ELR (cell line): Measurements from ENCODE around the gene DGKI.
"Not testable (repeated sequence)": the region's sequence is repeated elsewhere in the genome, so short reads cannot be mapped to it uniquely, and the experiment has no call there.

Source experiments
- DNase-seq: peaks from one replicate; pipeline ENCODE4 v3.0.0-alpha.2; 2015; ENCODE audit warnings: low read depth

Gene DGKI

GRCh38 chr7:137835486-137836112 is 11.2 kb downstream of the DGKI start:
- DNase-seq = no peak

- DNase-seq = no peak
These were observed 12.2 kb downstream of the DGKI start for GRCh38 chr7:137834552-137834951.

- not testable (repeated sequence) for DNase-seq
These were observed 13.8 kb downstream of the DGKI start for GRCh38 chr7:137832990-137833389.

- no peak for DNase-seq
These were observed 14.4 kb downstream of the DGKI start for GRCh38 chr7:137832382-137832781.

GRCh38 chr7:137831555-137831954 is 15.2 kb downstream of the DGKI start:
- DNase-seq = not testable (repeated sequence)

GRCh38 chr7:137829337-137829992 is 17.3 kb downstream of the DGKI start:
- no peak for DNase-seq

- DNase-seq = no peak
These were observed 18.3 kb downstream of the DGKI start for GRCh38 chr7:137828456-137828855.

- no peak for DNase-seq
These were observed 21.3 kb downstream of the DGKI start for GRCh38 chr7:137825489-137825888.

GRCh38 chr7:137820677-137821420 is 25.9 kb downstream of the DGKI start:
- DNase-seq = no peak

- DNase-seq = no peak
These were observed 26.6 kb downstream of the DGKI start for GRCh38 chr7:137820156-137820555.

- peak; percentile 45 for DNase-seq
These were observed 28.7 kb downstream of the DGKI start for GRCh38 chr7:137818036-137818435.

- peak; percentile 45 for DNase-seq
These were observed 30.0 kb downstream of the DGKI start for GRCh38 chr7:137816696-137817320.

- DNase-seq = no peak
These were observed 33.2 kb downstream of the DGKI start for GRCh38 chr7:137813541-137813940.

GRCh38 chr7:137810248-137810647 is 36.5 kb downstream of the DGKI start:
- DNase-seq = no peak

- no peak for DNase-seq
These were observed 41.9 kb downstream of the DGKI start for GRCh38 chr7:137804836-137805235.

GRCh38 chr7:137801491-137801890 is 45.3 kb downstream of the DGKI start:
- DNase-seq = no peak

GRCh38 chr7:137801003-137801402 is 45.8 kb downstream of the DGKI start:
- peak; percentile 64 for DNase-seq

GRCh38 chr7:137798073-137798763 is 48.6 kb downstream of the DGKI start:
- DNase-seq = no peak

- no peak for DNase-seq
These were observed 51.6 kb downstream of the DGKI start for GRCh38 chr7:137795211-137795610.

- DNase-seq = no peak
These were observed 54.8 kb downstream of the DGKI start for GRCh38 chr7:137791930-137792329.

GRCh38 chr7:137790828-137791227 is 55.9 kb downstream of the DGKI start:
- DNase-seq = no peak

GRCh38 chr7:137789215-137789882 is 57.4 kb downstream of the DGKI start:
- DNase-seq = no peak
